IPS-NIHi7 (cell line): ENCODE data around the gene ZCCHC17.

Experiments used
- DNase-seq: peaks from one replicate; pipeline ENCODE4 v3.0.0; 2012; ENCODE audit warnings: mixed read lengths; ENCODE audit errors: extremely low spot score

The ZCCHC17 gene

DNA sequence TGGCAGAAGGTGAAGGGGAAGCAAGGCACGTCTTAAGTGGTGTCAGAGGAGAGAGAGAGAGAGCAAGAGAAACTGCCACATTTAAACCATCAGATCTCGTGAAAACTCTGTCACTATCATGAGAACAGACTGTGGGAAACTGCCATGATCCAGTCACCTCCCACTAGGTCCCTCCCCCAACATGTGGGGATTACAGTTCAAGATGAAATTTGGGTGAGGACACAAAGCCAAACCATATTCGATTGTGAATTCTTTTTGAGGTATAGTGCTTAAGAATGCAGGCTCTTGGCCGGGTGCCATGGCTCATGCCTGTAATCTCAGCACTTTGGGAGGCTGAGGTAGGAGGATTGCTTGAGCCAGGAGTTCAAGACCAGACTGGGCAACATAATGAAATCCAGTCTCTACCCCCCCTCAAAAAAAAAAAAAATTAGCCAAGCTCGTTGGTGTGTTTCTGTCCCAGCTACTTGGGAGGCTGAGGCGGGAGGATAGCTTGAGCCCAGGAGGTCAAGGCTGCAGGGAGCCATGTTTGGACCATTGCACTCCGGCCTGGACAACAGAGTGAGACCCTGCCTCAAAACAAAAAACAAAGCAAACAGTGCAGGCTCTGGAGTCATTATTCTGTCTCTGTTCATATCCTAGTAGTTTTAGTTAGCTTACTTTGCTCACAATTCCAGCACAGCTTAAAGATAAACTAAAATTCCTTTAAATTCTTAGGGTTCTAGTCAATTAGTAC lies 6.0 kb downstream of the ZCCHC17 start:
- DNase-seq = no peak

GRCh38 chr1:31306278-31306677 lies 9.4 kb downstream of the ZCCHC17 start:
- DNase-seq = no peak

GRCh38 chr1:31308036-31308435 lies 11.2 kb downstream of the ZCCHC17 start:
- DNase-seq = no peak

DNA sequence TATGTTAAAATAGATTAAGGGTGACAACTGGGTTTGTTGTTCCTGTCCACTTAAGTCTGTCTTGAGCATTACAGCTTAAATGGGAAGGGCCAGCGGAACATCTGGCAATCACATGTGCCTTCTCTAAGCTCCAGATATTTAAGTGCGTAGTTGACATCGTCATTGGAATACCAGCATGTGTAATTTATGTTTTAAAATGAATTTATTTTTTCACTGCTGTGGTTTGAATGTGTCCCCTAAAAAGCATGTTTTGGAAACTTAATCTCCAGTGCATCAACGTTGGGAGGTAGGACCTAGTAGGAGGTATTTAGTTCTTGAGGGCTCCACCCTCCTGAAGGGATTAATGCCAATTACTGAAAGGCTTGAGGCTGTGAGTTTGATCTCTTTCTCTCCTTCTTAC lies 13.4 kb downstream of the ZCCHC17 start:
- DNase-seq = no peak

DNA sequence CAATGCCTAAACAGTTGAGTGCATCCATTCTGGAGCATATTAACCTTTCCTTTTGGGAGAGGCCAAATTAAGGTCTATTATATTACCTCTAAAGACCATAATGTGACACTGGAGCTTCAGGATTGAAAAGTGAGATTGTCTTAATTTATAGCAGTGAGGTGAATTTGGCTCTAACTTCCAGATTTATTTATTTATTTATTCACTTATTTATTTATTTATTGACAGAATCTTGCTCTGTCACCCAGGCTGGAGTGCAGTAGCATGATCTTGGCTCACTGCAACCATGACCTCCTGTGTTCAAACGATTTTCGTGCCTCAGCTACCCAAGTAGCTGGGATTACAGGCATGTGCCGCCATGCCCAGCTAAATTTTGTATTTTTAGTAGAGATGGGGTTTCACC lies 19.1 kb downstream of the ZCCHC17 start:
- DNase-seq = no peak

GRCh38 chr1:31318146-31318545 lies 21.3 kb downstream of the ZCCHC17 start:
- DNase-seq = no peak

DNA sequence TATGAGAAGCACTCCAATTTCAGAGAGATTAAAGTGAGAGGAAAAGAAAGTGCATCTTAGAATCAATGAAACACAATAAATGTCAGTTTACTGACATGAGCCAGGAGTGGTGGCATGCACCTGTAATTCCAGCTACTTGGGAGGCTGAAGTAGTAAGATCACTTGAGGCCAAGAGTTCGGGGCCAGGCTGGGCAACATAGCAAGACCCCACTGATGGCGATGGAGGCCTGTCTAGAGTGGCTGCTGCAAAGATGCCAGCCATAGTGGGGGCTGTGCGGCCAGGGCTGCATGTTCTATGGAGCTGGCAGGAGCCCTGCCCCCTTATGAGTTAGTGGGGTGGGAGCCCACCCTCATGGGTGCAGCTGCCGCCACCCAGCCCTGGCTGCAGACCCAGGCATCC lies 27.3 kb downstream of the ZCCHC17 start:
- DNase-seq = no peak

- no peak for DNase-seq
Observed at GRCh38 chr1:31324992-31325391, 28.2 kb downstream of the ZCCHC17 start.

- DNase-seq = no peak
Observed at GRCh38 chr1:31326461-31326860, 29.6 kb downstream of the ZCCHC17 start.

- DNase-seq = no peak
Observed at GRCh38 chr1:31327381-31327780, 30.5 kb downstream of the ZCCHC17 start.

DNA sequence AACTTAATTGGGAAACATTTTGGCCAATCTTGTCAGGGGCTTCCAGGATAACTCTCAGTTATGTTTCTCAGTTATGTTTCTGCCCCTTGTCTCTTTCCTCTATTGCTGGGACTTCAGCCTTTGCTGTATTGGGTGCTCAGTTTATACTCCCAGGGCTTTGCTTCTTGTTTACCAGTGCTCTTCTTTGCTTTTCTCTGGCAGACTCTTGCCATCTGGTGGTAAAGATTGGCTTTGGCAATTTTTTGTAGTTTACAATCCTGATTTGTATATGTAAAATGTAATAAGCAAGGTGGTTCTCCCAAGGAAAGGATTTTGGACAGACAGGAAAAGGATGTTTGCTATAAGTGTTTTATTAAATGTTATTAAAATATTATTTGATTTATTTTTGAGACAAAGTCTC lies 38.2 kb downstream of the ZCCHC17 start:
- peak; percentile 53 for DNase-seq

GRCh38 chr1:31336687-31337467 lies 40.0 kb downstream of the ZCCHC17 start:
- DNase-seq = no peak

DNA sequence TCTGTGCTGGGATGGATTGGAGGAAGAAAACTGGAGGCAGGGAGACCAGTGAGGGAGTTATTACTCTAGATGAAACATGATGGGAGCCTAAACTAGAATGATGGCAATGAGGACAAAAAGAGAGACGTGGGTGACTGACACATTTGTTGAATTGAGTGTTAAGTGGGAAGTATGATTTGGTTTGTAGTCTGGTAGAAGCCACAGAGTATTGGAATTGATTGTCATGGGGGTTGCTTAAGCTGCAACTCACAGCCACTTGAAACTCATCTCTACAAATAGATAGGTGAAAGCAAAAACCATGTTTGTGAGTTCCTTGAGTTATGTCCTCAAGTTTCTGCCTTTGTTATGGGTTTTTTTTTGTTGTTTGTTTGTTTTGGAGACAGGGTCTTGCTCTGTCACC lies 47.7 kb downstream of the ZCCHC17 start:
- DNase-seq = no peak

DNA sequence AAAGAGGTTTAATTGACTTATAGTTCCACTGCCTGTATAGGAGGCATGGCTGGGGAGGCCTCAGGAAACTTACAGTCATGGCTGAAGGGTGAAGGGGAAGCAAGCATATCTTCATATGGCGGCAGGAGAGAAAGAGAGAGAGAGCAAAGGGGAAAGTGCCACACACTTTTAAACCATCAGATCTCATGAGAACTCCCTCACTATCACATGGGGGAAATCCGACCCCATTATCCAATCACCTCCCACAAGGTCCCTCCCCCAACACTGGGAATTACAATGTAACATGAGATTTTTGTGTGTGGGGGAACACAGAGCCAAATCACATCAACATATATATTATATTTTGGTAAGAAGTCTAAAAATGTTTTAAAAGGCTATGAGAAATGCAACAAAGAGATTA lies 48.8 kb downstream of the ZCCHC17 start:
- DNase-seq = no peak

DNA sequence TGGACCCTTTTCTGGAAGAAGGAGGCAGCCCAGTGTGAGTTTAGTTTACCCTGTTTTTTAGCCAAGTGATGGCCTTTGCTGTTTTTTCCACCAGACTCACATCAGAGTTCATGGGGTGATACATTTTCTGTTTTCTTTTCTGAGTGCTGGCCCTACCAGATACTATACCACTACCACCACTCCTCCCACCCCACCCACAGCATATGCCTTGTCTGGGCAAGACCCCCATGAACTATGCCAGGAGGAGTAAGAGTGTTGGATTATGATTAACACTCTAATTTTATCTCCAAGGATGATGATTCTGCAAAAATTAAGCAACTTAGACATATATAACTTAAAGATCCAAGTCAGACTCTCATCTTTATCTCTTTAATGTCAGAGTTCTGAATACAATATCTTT lies 50.0 kb downstream of the ZCCHC17 start:
- DNase-seq = no peak

- DNase-seq = no peak
Observed at GRCh38 chr1:31348449-31348848, 51.6 kb downstream of the ZCCHC17 start.

DNA sequence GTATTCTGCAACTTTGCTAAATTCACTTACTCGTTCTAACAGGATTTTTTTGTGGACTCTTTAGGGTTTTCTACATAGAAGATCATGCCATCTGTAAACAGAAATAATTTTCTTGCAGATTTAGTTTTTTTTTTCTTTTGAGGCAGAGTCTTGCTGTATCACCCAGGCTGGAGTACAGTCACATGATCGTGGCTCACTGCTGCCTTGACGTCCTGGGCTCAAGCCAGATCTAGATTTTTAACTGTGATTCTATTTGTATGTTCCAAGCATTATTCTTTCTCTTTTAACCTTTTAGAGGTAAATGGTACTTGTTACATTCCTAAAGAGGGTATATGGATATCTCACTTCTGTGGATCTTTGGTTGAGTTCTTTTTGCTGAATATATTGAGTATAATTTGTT lies 57.5 kb downstream of the ZCCHC17 start:
- DNase-seq = no peak

DNA sequence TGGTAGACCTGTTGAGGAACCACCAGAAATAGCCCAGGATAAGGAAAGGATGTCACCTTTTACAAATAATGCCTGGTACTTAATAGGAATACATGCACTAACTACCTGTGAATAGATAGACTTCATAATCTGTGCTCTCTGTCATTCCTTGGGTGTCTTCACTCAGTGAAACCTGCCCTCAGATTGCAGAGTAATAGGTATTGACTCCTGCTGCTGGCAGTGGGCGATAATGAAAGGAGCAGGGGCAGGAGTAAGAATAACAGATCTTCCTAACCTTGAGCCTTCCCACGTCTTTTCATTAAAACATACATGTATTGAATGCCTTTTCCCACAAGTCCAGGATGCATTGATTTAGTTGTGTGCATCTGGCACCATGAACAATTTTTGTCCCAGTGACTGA lies 59.6 kb downstream of the ZCCHC17 start:
- no peak for DNase-seq

DNA sequence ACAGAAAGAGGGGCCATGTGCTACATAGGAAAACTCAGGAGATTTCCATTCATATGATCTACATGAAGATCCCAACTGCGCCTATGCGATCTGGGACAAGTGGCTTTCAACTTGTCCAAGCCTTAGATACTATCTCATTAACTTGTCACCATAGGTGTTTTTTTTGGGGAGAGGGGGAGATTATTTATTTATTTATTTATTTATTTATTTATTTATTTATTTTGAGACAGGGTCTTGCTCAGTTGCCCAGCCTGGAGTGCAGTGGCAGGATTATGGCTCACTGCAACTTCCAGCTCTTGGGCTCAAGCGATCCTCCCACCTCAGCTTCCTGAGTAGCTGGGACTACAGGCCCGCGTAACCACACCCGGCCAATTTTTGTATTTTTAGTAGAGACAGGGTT lies 64.8 kb downstream of the ZCCHC17 start:
- no peak for DNase-seq

- DNase-seq = no peak
Observed at GRCh38 chr1:31362032-31362431, 65.2 kb downstream of the ZCCHC17 start.

DNA sequence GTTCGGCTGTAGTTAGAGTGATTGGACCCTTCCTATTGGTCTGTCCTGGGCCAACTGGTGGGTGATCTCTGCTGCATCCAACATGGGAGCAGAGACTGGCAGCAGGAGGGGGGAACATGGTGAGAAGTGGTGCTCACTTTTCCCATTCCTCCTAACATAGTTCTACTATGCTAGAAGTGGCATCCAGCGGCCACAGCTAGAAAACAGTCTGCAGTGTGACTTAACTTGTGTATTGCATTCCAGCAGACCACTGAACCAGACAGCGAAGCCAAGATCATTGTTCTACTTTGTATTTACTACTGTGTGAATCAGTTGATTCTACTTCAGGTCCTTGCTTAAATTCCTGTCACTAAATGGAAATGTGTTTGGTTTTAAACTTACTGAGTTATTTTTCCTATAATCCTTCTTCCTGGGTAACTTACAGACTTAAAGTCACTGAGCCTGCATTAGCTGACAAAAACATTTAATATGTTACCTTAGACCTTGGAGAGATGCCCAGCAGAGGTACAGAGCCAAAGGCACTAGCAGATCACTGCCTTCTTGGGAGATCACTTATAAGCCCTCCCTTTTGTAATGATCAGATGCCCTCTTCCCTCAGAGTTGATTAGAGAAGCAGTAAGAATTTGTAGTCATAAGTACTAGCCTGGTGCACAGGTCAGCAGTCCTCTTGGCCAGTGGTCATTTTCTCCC lies 67.9 kb downstream of the ZCCHC17 start:
- no peak for DNase-seq

DNA sequence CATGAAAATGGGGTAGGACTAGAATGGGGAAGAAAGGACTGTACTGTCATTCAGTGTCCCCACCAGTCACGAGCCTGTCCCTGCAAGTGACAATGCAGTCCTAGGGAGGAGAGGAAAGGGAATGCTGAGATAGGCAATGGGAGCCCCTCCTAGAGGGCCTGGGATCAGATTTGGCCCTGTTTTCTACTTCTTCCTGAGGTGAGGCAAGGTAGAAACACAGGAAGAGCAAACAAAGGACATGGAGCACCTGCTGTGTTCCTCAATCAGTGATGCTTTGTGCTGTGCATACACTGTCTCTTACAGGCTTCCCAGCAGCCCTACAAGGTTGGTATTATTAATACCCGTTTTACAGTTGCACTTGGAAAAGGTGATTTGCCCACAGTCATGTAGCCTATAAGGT lies 70.0 kb downstream of the ZCCHC17 start:
- peak; percentile 41 for DNase-seq

- DNase-seq = no peak
Observed at GRCh38 chr1:31368611-31369107, 71.8 kb downstream of the ZCCHC17 start.
